ENCODE results near the gene ECE1. TPM values are rescaled to one million over a fixed set of nuclear protein-coding genes. Genes with fewer than 3 reads are reported as not detected.

ECE1 gene
- total and polyA plus RNA-seq, 2 of the 4 experiments (the other 2 are of a cell fraction) = 61.8 to 124 TPM

DNA sequence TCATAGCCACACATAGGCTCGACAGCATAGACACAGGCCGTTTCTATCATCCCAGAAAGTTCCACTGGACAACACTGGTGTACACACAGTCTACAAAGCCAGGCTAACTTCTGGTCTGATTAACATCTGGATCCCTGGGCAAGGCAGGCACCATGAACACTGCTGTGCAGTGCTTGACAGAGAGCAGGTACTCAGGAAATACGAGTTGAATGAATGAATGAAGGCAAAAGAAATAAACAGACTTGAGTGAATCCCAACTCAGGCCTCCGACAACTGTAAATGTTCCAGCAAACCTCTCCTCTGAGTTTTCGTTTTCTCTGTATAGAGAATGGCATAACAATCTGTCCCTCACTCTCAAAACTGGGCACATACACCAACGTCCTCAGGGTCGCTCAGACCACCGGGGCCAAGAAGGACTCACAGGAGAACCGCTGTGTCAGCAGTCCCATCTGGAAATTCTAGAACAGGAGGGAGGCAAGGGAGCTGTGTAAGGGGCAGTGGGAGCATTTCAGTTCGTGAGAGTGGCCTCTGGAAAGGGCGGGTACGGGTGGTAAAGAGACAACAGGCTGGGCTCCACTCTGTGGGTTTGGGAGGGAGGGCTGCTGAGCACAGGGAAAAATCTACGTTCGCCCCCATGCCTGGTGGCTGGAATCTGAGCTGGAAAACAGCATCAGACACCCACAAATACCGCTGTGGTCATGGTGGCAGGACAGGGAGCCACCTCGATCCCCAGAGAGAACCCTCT, 15.1 kb upstream of the ECE1 start:
- Histone ChIP-seq H2AK9ac (replicated peaks; ENCODE audit: low read depth, low read length, poor library complexity) (no peak overlapping the region), H3K14ac (replicated peaks; ENCODE audit: low read depth, low read length) (peak overlapping the region; percentile 56), H4K8ac (ENCODE audit: low read depth in 2 of 2, low read length in 2 of 2) (peak overlapping the region; percentile 42 to 62; a peak in 3 of 4 replicates), H2AK5ac (ENCODE audit: low read depth, low read length) (peak overlapping the region; percentile 93; the same call in 1 of the 2 replicates), H3K36me3 (ENCODE audit: control insufficient read depth, insufficient read depth, low read length) (peaks cover 4% of the 10 kb centered on the region), H3K4me1 (ENCODE audit: control insufficient read depth, insufficient read depth, low read length) (peaks cover 57% of the 10 kb centered on the region), H3K27ac (ENCODE audit: insufficient read depth, low read length) (peak overlapping the region; percentile 27), H3K23ac (ENCODE audit: low read depth, low read length) (peak overlapping the region; percentile 76), H3K79me1 (ENCODE audit: low read depth in 1 of 2, low read length in 2 of 2) (peaks cover 48 to 84% of the 10 kb centered on the region in 2 experiments), H4K91ac (ENCODE audit: insufficient read depth, low read depth, low read length) (0 out of 2 replicates have a peak overlapping the region, but pooled peaks have one; percentile 51), H3K9me3 (ENCODE audit: control insufficient read depth, insufficient read depth, low read length) (no peaks in the 10 kb centered on the region), H2BK5ac (ENCODE audit: low read depth, low read length, poor library complexity, severe bottlenecking) (peak overlapping the region; percentile 38), H3K27me3 (ENCODE audit: control insufficient read depth, insufficient read depth, low read length) (no peaks in the 10 kb centered on the region), H3K9ac (ENCODE audit: low read depth, low read length) (no peak overlapping the region; the same call in 1 of the 2 replicates), H2BK15ac (ENCODE audit: low read depth, low read length) (peak overlapping the region; percentile 79; the same call in 2 of the 3 replicates), H3K18ac (ENCODE audit: low read depth, low read length) (peak overlapping the region; percentile 18; the same call in 1 of the 2 replicates), H2BK120ac (ENCODE audit: low read depth, low read length) (peak overlapping the region; percentile 65), H4K5ac (ENCODE audit: low read depth, low read length) (peak overlapping the region; percentile 54; the same call in 1 of the 2 replicates), H2AFZ (replicated peaks; ENCODE audit: low read length, poor library complexity) (no peak overlapping the region), H2BK20ac (ENCODE audit: low read depth, low read length) (peak overlapping the region; percentile 20), H4K20me1 (ENCODE audit: insufficient read depth, low read length) (peaks cover 22% of the 10 kb centered on the region), H3K4me2 (ENCODE audit: low read depth, low read length) (no peak overlapping the region), H3K4ac (ENCODE audit: low read depth, low read length) (peak overlapping the region; percentile 80), H3K56ac (ENCODE audit: extremely low read depth, insufficient read depth, low read length) (0 out of 2 replicates have a peak overlapping the region, but pooled peaks have one; percentile 43), H3K4me3 (ENCODE audit: insufficient read depth, low read depth, low read length) (no peak overlapping the region), H3K9me1 (ENCODE audit: insufficient read depth, low read length) (peaks cover 26% of the 10 kb centered on the region)
- intact Hi-C loops (cut with micrococcal nuclease) = no loop called here
- POLR2A ChIA-PET (ENCODE audit: unreplicated experiment) = no interaction called here
- ATAC-seq (ENCODE audit: low read depth) (no peak), DNase-seq (no peak)
- in situ Hi-C loops (cut with MboI; ENCODE audit: low sequenced_read_pairs) = no loop called here
- WGBS, 2 experiments (ENCODE audit: extremely low coverage in 2 of 2, insufficient read length in 1 of 2) = 81% methylated on average over 4 of the region's 16 CpGs; no CpG with 5 or more reads in 1 of the 2 experiments
- CTCF ChIA-PET = no interaction called here
- dilution Hi-C loops (cut with HindIII; ENCODE audit: low sequenced_read_pairs, unreplicated experiment) = no loop called here
- TF ChIP-seq MAFK (IDR thresholded peaks at IDR 0.05; ENCODE audit: low read depth, low read length) = peak; percentile 86
- no peak for TF ChIP-seq MAZ (IDR thresholded peaks at IDR 0.05; ENCODE audit: borderline replicate concordance, low read depth, low read length)
- no TSS peak for BruUV-seq (replicated peaks)

Data from IMR-90 (cell line).